ENCODE results near the gene FAM168A.

DNA sequence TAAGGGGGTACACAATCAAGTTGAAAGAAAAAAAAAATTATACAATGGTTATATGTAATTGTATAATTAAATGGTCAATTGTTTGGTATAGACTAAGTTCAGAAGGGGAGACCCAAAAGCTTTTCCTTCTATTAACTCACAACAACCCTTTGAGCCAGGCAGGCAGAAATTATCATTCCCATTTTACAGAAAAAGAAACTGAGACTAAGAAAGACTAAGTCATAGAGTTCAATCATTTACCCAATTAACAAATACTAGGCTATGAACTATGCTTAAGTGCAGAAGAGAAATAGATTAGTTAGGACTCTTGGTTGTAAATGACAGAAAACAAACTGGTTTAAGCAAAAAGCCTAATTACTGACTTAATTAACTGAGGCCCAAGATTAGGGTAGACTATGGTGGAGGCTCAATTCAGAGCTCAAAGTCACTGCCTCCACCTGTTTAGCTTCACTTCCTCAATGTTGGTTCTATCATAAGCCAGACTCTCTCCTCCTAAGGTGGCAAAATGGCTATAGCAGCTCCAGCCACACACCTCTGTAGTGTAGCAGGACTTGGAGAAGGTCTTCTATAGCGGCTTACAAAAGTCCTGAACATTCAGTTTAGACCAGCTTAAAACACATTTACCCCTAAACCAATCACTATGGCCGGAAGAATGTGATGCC, 34.2 kb downstream of the FAM168A start:
- no peak for TF ChIP-seq POLR2AphosphoS5 (IDR thresholded peaks at IDR 0.05)
- TF ChIP-seq POLR2A (IDR thresholded peaks at IDR 0.05): no peak
- TF ChIP-seq, protein P1, sequence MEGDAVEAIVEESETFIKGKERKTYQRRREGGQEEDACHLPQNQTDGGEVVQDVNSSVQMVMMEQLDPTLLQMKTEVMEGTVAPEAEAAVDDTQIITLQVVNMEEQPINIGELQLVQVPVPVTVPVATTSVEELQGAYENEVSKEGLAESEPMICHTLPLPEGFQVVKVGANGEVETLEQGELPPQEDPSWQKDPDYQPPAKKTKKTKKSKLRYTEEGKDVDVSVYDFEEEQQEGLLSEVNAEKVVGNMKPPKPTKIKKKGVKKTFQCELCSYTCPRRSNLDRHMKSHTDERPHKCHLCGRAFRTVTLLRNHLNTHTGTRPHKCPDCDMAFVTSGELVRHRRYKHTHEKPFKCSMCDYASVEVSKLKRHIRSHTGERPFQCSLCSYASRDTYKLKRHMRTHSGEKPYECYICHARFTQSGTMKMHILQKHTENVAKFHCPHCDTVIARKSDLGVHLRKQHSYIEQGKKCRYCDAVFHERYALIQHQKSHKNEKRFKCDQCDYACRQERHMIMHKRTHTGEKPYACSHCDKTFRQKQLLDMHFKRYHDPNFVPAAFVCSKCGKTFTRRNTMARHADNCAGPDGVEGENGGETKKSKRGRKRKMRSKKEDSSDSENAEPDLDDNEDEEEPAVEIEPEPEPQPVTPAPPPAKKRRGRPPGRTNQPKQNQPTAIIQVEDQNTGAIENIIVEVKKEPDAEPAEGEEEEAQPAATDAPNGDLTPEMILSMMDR (IDR thresholded peaks at IDR 0.05 in 8 of 11, conservative IDR thresholded peaks at IDR 0.05 in 3 of 11): no peak

Measured in spleen (tissue), 7 donors.